HG03571 (cell line): ENCODE data around the gene GINS1.

ENCODE experiments used
- ATAC-seq: cut with Tn5 transposase; IDR thresholded peaks from one replicate; pipeline ENCODE4 v1.9.1; 2021; ENCODE audit not compliant: unreplicated experiment

Gene GINS1

DNA sequence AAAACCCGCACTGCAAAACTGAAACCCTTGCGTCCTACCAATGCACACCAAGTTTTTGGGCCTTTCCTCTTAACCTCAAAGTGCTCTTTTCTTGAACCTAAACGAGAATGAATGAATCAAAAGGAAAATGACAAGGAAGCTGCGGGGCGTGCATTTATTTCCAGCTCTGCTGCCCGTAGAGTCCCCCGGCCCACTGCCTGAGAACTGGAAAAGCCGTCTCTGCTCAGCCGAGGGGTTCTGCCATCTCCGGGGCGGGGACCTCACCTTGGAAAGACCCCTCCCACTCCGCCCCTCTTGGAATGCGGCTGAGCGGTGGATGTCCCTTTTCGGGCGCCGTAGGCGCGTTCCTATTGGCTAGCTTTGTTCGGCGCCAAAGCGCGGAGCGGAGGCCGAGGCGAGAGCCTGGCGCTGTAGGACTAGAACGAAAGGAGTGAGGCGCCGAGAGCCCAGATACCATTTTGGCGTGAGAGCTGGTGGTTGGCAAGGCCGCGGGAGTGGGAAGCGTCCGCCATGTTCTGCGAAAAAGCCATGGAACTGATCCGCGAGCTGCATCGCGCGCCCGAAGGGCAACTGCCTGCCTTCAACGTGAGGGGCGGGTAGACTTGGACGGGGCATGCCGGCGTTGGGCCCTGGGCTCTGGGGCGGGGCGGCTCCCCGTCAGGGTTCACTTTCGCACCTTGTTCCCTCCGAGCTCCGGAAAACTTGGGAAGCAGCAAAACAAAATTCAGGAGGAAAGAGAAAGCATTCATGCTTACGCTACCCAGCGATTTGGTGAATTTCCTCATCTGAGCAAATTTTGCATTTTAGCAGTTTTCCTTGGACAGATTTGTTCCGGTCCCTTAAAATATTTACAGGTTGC lies at the start of gene GINS1:
GINS1 (plus strand) TSS at position 363 of the 859 bp plus-strand sequence; CDS start at position 511, 148 bp downstream.
- peak; percentile 74 for ATAC-seq

DNA sequence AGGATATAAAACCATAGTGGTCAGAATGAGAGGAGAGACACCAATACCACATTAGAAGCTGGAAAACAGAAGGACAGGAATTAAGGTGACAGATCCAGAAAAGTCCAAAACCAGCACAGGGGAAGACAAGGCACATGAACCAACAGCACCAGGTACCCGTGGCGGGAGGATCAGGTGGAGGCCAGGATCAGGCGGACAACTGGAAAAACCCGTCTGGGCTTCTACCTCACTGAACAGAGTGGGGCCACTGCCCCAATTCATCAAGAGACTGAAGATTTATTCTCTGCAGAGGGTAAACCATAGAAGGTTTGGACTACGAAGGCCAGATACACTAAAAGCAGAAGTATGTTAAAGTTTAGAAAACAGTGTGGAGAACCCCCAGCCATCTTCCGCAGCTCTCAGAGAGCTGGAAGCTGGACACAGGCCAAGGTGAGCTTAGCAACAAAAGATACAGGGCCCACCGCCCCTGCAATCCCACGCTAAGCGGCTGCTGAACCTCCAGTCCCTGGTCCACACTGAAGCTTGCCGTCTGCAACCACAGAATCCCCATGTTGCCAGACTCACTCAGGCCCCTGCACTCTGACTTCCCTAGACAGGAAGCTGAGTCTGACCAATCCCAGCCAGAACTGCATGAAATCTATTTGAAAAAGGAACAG lies 46.7 kb upstream of the GINS1 start:
- no peak for ATAC-seq

DNA sequence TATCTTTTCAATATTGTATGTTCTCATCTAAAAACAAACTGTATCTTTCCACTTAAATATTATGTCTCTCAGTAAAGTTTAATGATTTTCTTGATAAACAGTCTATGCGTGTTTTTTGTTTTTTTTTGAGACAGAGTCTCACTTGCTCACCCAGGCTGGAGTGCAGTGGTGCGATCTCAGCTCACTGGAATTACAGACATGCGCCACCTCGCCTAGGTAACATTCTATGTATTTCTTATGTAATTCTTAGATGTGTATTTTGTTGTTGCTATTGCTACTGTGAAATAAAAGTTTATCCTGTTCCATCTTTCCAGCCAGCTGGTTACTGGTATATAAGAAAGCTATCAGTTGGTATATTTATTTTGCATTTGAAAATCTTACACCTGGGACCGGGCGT lies 46.2 kb upstream of the GINS1 start:
- no peak for ATAC-seq

DNA sequence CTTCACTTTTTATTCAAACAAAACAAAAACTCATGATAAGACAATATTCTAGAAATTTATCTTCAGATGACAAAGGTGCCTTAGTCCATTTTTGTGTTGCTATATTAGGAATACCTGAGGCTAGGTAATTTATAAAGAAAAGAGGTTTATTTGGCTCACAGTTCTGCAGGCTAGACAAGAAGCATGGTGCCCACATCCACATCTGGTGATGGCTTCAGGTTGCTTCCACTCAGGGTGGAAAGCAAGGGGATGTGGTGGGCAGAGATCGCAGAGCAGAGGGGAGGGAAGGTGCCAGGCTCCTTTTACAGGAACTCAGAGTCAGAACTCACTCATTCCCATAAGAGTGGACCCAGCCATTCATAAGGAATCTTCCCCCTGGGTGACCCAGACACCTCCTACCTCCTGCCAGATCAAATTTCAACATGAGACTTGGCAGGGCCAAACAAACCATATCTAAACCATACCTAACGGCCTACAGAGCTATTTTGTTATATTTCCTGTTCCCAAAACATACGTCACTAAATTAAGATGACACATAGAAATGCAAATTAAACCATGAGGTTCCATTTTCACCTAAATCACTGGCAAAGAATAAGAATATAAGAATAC lies 43.2 kb upstream of the GINS1 start:
- ATAC-seq, result no peak

DNA sequence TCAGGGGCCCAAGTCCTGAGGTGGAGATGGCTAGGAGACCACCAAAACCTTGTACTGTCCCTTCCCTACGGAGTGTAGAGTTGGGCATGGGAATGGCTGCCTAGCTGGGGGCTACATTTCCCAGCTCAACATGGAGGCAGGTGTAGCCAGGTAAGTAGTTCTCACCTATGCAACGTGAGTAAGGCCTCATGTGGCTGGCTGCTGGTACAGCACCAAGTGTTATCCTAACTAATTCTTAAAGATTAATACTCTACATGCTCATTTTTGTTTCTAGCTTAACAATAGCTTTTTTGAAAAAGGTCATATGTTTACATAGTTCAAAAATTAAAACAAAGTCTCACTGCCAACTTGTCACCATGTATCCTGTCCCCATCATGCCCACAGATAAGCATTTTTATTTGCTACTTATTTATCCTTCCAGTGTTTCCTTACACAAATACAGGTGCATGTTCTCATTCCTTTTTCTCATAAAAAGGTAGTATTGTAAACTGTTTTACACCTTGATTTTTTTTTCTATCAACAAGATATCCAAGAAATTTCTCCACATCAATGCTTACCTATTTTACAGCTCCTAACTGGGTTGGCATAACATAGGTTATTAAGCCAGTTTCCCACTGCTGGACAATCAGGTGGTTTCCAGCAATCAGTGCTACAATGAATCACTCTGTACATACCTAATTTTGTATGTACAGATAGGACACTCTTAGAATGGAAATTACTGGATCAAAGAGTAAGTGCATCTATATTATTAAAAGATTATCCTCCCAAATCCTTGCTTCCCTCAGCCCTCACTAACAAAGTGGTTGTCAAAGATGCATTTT lies 42.4 kb upstream of the GINS1 start:
- no peak for ATAC-seq

DNA sequence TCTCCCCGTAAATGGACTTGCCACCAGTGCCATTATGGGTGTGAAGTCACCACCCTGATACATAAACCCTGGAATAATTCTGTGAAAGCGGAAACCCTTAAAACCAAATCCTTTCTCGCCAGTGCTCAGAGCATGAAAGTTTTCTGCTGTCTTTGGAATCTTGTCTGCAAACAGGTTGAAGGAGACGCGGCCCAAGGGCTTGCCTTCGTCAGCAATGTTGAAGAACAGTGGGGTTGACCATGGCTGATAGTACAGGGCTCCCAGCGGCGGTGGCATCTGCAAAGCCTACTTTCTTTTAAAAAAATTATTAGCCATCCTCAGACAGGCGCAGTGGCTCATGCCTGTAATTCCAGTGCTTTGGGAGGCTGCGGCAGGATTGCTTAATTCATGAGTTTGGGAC lies 38.9 kb upstream of the GINS1 start:
- no peak for ATAC-seq

DNA sequence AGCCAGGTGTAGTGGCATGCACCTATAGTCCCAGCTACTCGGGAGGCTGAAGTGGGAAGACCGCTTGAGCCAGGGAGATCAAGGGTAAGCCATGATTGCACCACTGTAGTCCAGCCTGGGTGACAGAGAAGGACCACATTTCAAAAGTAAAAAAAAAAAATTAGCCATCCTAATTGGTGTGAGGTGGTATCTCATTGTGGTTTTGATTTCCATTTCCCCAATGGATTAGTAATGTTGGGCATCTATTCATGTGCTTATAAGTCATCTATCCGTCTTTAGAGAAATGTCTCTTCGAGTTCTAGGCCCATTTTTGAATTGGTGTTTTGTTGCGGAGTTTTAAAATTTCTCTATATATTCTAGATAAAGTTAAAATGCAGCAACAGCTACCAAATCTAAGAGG lies 38.5 kb upstream of the GINS1 start:
- no peak for ATAC-seq

DNA sequence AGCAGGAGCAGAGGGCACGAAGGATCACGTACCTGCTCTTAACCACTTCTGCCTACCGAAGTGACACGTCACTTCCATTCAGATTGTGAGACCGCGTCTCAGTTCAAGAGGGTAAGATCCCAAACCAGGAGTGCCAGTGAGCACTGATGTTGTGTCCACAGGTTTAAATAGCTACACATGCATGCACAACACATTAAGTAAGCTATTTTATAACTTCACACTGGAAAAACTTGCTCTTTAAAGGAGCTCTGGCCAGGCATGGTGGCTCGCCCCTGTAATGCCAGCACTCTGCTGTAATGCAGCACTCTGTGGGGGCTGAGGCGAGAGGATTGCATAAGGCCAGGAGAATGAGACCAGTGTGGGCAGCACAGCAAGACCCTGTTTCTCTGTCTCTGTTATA lies 37.9 kb upstream of the GINS1 start:
- ATAC-seq, result no peak

DNA sequence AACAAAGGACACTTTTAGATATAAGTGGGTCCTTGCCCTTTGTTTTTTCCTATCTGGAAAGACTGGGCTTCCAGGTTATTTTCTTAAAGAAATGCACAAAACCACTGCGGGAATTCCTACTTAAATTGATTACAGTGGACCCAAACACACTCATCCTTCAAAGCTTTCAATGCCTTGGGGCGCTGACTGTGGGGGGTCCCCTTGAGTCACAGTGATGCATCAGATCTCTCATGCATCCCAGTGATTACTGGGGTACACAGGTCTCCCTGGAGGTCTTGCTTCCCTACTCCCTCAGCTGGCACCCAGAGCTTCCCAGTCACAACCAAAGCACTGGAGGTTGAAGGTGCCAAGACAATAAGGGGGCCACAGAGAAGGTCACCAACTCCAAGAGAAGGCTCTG lies 37.5 kb upstream of the GINS1 start:
- ATAC-seq, result no peak

DNA sequence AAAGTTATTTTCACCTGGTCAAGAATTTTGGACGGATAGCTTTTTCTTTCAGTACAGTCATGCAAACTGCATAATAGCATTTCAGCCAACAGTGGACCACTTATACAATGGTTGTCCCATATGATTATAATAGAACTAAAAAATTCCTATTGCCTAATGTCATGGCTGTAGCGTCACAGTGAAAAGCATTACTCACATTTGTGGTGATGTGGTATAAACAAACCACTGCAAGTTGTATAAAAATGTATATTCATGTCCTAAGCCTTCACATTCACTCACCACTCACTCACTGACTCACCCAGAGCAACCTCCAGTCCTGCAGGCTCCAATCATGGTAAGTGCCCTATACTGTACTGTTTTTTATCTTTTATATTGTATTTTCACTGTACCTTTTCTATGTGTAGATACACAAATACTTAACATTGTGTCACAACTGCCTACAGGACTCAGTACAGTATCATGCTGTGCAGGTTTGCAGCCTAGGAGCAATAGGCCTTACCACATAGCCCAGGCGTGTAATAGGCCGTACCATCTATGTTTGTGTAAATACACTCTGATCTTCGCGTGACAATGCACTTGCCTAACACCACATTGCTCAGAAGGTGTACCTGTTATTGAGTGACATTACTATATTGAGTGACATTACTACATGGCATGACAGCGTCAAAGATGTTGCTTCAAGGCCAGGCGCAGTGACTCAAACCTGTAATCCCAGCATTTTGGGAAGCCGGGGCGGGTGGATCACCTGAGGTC lies 34.7 kb upstream of the GINS1 start:
- no peak for ATAC-seq

DNA sequence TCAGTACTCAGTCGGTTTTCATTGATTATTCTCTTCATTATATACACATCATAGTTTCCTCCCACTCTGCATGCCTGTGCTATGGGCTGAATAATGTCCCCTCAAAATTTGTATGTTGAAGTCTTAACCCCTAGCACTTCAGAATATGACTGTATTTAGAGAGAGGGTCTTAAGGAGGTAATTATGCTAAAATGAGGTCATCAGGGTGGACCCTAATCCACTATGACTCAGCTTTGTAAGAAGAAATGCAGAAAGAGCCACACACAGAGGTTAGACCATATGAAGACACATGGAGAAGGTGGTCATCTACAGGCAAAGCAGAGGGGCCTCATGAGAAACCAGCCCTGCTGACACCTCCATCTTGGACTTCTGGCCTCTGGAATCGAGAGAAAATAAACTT lies 32.6 kb upstream of the GINS1 start:
- no peak for ATAC-seq

DNA sequence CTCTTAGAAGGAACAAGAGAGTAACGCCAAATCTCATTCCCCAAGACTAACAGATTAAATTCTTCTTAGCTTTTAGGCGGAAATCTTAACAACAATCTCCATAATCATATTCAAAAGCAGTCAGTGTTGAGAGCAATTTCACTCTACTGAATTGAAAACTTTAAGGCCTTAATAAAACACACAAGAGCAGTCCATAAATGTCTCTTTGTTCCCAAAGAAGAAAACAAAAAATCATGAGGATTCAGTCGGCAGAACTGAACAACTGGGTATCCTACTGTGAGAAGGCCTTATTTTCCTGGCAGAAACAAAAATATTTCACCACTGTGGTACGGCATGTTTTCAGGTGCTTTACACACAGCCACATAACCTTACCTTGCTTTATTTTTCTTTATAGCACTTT lies 31.2 kb upstream of the GINS1 start:
- no peak for ATAC-seq

DNA sequence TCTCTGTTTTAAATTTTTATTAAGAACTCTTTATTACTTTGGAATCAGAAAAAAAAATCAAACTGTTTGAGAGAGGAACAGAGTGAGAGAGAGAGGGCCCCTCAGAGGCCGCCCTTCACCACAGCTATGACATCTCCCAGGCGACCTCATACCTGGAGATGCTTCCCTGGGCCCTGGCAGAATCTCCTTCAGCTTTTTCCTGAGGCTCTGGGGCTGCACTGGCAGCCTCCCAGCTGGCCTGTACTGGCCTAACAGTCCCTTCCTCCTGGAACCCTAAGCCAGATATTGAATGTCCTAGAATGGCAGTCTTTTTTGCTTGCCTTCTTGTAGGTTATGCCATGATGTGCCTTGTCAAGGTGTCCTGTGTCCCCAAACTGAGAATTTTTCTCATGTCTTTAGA lies 30.6 kb upstream of the GINS1 start:
- no peak for ATAC-seq

DNA sequence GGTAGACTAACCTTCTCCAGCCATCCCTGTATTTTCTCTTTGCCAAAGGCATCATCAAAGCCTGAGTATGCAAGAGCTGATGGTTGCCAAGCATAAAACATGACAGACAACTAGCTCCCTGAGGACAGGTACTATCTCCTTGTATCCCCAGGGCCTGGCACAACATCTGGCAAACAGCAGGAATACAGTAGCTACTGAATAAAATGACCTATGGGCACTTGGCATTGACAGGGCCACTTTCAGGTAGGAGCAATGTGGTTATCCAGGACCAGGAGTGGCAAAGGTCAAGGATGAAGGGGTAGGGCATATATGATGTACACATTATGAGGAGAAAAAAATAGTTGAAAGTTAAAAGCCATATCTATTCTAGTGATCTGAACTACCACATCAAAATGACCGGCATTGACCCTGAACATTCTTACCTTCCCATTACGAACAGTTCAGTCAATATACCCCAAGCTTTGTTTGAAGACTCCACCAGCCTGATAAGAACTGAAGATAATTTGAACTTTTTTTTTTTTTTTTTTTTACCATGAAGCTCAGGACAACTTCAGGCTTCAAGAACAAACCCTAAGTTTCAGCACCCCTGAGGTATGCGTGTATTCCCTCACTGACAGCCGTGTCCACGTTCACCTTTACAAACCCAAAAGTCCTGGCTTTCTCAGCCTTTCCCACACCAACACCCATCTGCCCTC lies 29.1 kb upstream of the GINS1 start:
- ATAC-seq, result no peak

DNA sequence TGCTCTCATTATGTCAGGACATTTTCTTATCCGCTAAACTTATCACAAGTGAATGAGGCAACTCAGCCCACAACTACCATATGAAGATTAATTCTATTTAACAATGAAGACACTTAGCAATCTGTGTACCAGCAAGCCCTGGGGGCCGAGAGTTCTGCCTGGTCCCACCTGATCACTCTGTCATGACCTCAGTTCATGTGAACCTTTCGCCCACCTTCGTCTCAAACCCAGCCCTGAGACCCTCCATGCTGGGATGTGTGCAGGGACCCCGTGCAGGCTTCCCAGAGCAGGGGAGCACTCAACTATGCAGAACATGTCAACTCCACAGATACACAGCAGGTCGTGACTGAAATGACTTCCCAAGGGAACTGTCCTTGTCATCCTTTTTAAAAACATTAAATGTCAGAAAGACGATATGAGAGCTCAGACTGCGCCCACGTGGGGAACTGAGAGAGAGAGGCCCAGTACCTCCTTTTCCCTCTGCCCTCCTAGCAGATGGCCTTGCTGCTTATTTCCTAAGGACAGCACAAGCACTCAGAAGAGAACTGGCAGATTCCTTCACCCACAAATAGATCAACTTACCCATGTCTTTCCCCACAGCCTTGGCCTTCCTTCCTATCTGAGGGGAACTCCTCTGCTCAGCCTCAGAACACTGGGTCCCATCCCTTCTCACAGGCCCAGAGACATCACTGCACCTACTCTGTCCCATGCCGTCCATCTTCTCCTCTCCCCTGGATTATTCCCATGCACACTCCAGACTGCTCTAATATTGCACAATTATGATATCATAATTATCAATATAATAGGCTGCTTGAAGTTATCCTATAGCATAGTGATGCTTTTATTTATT lies 28.4 kb upstream of the GINS1 start:
- ATAC-seq, result no peak

DNA sequence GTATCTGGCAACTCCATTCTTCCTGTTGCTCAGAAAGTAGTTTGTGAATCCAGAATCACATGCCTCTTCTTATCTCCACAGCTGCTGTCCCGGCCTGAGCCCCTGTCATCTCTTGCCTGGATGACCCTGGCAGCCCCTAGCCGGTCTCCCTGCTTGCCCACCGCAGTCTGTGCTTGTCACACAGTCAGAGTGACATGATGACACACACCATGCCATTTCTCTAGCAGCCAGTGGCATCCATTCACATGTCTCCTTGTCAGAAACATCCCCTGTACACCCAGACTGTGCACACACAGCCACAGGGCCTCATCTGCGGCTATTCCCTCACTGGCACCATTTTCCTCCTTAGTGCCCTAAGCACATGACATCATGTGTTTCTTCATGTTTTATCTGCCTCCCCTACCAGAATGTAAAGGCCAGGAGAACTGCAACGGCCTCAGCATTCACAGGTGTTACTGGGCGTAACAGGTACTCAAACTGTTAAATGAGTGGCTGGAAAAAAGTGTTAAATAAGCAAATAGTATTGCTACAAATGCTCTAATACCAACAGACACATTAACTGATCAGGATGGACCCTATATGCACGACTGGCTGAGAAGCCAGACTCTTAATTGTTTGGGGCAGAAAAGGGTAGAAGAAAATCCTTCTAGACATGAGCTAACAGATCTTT lies 26.4 kb upstream of the GINS1 start:
- no peak for ATAC-seq

DNA sequence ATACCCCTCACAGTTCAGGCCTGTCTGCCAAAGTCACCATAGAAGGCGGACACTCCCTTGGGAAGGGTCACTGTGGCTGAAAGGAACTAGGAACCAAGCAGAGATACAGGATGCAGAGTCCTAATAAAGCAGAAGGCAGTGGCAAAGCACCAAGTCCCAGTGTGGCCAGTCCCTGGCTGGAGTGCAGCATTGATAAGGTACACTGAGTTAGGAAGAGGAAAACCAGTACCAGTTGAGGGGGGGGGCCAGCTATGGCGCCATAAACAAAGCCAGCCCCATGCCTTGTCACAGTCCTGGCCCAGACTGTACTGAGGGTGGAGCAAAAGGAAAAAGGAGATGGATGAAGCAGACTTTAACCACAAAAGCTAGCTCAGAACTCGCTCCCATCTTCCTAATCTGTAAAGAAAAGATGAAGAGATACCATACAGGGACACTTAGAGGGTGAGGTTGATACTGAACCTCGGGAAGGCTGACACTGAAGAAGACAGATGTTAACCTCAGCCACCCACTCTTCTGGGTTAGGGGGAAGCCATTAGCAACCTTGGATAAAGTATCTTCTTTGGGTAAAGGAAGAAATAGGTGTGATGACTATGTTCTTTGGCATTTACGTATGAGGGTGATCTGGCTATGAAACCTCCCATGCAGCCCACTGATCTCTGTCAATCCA lies 24.6 kb upstream of the GINS1 start:
- ATAC-seq, result no peak

DNA sequence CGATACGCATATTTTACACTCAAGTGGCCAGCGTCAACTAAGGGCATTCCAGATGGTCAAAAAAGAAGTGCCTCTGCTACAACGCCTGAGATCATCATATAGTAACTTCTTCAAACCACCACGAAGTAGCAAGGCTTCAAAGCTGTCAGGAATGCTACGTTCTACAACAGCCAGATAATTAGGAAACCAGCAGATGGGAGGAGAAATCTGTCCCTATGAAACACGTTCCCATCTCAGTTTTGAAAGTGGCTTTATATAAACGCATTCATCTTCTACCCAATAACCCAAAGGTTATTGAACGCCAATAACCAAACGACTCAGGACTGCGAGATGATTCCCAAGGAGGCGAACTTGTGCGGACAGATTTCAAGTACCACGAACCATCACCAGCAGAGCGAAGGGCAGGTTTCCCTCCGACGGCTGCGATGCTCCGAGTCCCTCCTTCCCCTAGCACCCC lies 18.0 kb upstream of the GINS1 start:
- no peak for ATAC-seq
